Tibial nerve (tissue), 4 donors: ENCODE measurements around the gene PLXDC2. TPM values are rescaled to one million over a fixed set of nuclear protein-coding genes. Genes with fewer than 3 reads are reported as not detected.

ENCODE experiments used
- DNase-seq, 2 donors: peaks; one replicate each; pipeline ENCODE4 v3.0.0-alpha.2; 2019; ENCODE audit warnings: low spot score in 2 of 2
- H3K27ac ChIP-seq, 4 donors: fragments of 200-600 bp; sonication (generic) in 3 of 4; one replicate each; pipeline ENCODE4 v1.5.1; 2017 to 2019; ENCODE audit warnings: mild to moderate bottlenecking in 1 of 4
- H3K27me3 ChIP-seq, 2 donors: fragments of 200-600 bp; sonication (generic) in 1 of 2; one replicate each; pipeline versions ENCODE4 v1.5.1 to v1.6.0; 2017 to 2019
- H3K36me3 ChIP-seq, 3 donors: fragments of 200-600 bp; sonication (generic); one replicate each; pipeline ENCODE4 v1.5.1; 2018 to 2019
- H3K4me1 ChIP-seq, 4 donors: fragments of 200-600 bp; sonication (generic) in 3 of 4; one replicate each; pipeline ENCODE4 v1.5.1; 2017 to 2019
- H3K4me3 ChIP-seq, 4 donors: fragments of 200-600 bp; sonication (generic) in 3 of 4; one replicate each; pipeline ENCODE4 v1.5.1; 2017 to 2019; ENCODE audit warnings: mild to moderate bottlenecking in 1 of 4, moderate library complexity in 1 of 4
- H3K9me3 ChIP-seq, 4 donors: fragments of 200-600 bp; sonication (generic) in 3 of 4; one replicate each; pipeline ENCODE4 v1.5.1; 2017 to 2019
- CTCF ChIP-seq, 5 experiments: fragments of 200-600 bp in 3 of 5; fragments of 450-650 bp in 2 of 5; sonication (generic) in 3 of 5; IDR thresholded peaks; one replicate each; pipeline ENCODE4 v1.5.1; 2016 to 2019; ENCODE audit warnings: antibody characterized with exemption in 5 of 5, mild to moderate bottlenecking in 3 of 5, moderate library complexity in 2 of 5
- EP300 ChIP-seq, 2 donors: sonication (generic); formaldehyde crosslinking; IDR thresholded peaks; one replicate each; pipeline ENCODE4 v1.6.1; 2017; ENCODE audit warnings: antibody characterized with exemption in 2 of 2, mild to moderate bottlenecking in 1 of 2
- POLR2A ChIP-seq, 2 donors: fragments of 450-650 bp; IDR thresholded peaks; one replicate each; pipeline ENCODE4 v1.6.1; 2017; ENCODE audit warnings: antibody characterized with exemption in 2 of 2, mild to moderate bottlenecking in 2 of 2, moderate library complexity in 2 of 2
- WGBS, 2 donors: methylation state at CpG; one replicate each; pipeline ENCODE4 v1.1.5; 2018; 5-methylcytosine and 5-hydroxymethylcytosine counted together
- total RNA-seq, 4 donors: library from RNA; depleted of rRNA; stranded (reverse); fragments of >200 nt; gene quantifications; one replicate each; pipeline ENCODE4 v1.1.0, GENCODE V29; 2016

The PLXDC2 gene
- total RNA-seq, 4 donors from 2014 or later = 55.2 to 79.2 (median 74.5) TPM

- Histone ChIP-seq H3K4me1 (peaks cover 0 to 13% (median 3%) of the 10 kb centered on the region in 4 donors), H3K4me3 (no peak overlapping the region), H3K27me3 (no peaks in the 10 kb centered on the region), H3K27ac (no peak overlapping the region), H3K36me3 (no peaks in the 10 kb centered on the region), H3K9me3 (no peaks in the 10 kb centered on the region)
- WGBS, 2 donors = 57 to 62% methylated on average over 4 of the region's 4 CpGs
- no peak for TF ChIP-seq POLR2A (IDR thresholded peaks at IDR 0.05)
- TF ChIP-seq EP300 (IDR thresholded peaks at IDR 0.05) = no peak
- TF ChIP-seq CTCF (IDR thresholded peaks at IDR 0.05) = no peak
- no peak for DNase-seq
Measured at GRCh38 chr10:19847321-19847720, 31.1 kb downstream of the PLXDC2 start.

DNA sequence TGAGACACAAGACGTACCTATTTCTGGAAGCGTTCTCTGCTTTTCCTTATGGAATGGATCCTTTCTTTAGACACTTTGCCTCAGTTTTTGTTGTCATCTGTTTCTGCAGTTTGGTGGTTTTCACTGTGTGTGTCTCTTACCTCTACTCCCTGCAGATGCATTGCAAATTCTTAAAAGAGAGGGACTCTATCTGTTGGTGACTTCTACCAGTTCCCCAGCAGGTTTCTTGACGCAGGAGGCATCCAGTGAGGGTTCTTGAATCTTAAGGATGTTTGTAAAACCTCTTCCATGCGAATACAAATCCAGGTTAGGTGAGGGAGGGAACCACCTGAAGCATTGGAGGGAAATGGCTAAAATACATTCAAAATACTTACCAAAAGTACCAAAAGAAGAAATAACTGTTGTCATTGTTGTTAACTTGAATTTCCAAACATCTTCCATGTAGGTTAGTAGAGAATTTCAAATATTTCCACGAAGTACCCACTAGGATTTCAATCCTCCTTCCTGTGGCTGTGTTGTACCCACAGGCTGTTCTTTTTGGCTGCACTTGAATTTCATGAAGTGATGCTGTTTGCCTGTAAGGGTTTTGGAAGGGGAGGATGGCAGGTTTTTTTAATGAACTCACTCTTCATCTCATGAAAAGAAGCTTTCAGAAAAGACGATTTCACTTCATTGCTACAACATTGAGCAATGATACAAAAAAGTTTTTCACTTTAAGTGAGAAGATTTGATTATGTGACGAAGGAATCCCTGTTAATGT, 32.2 kb downstream of the PLXDC2 start:
- WGBS, 2 donors = 76 to 81% methylated on average over 7 of the region's 7 CpGs
- Histone ChIP-seq H3K27me3 (no peaks in the 10 kb centered on the region), H3K4me3 (no peak overlapping the region), H3K36me3 (no peaks in the 10 kb centered on the region), H3K27ac (no peak overlapping the region), H3K4me1 (peaks cover 0 to 20% (median 3%) of the 10 kb centered on the region in 4 donors), H3K9me3 (no peaks in the 10 kb centered on the region)
- TF ChIP-seq EP300 (IDR thresholded peaks at IDR 0.05) (no peak), POLR2A (IDR thresholded peaks at IDR 0.05) (no peak), CTCF (IDR thresholded peaks at IDR 0.05) (no peak)
- no peak for DNase-seq

- H3K9me3 ChIP-seq = no peaks in the 10 kb centered on the region
- H3K4me3 ChIP-seq = no peak overlapping the region
- H3K36me3 ChIP-seq = no peaks in the 10 kb centered on the region
- WGBS, 2 donors = 59 to 69% methylated on average over 5 of the region's 5 CpGs
- DNase-seq = no peak
- no peaks in the 10 kb centered on the region for H3K27me3 ChIP-seq
- H3K27ac ChIP-seq = peak overlapping the region in 1 of 4 donors; percentile 8
- TF ChIP-seq EP300 (IDR thresholded peaks at IDR 0.05) (no peak), POLR2A (IDR thresholded peaks at IDR 0.05) (no peak), CTCF (IDR thresholded peaks at IDR 0.05) (no peak)
- H3K4me1 ChIP-seq = peaks cover 0 to 7% (median 0%) of the 10 kb centered on the region in 4 donors
Measured at GRCh38 chr10:19853831-19854230, 37.6 kb downstream of the PLXDC2 start.

DNA sequence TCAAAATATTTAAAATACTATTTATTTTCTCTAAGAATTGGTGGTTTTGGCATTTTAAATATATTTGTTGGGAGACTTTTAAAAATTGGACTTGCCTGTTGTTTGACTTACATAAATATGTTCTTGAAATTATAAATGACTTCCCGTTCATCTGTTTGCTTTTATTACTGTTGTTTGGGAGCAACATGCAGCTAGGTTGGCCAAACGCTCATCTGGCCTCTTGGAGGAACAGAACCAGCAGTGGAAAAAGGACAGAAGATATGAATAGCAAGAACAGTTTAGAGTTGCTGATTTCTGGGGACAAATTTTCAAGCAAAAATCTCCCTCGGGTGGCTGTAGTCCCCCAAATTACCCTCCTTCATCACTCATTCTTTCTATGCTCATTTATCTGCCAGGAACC, 41.6 kb downstream of the PLXDC2 start:
- no peak for DNase-seq
- Histone ChIP-seq H3K9me3 (no peaks in the 10 kb centered on the region), H3K27ac (no peak overlapping the region), H3K27me3 (no peaks in the 10 kb centered on the region), H3K4me1 (peaks cover 0 to 5% (median 2%) of the 10 kb centered on the region in 4 donors), H3K36me3 (no peaks in the 10 kb centered on the region), H3K4me3 (no peak overlapping the region)
- WGBS, 2 donors = 77 to 84% methylated on average over 3 of the region's 3 CpGs
- no peak for TF ChIP-seq EP300 (IDR thresholded peaks at IDR 0.05)
- TF ChIP-seq CTCF (IDR thresholded peaks at IDR 0.05) = no peak
- no peak for TF ChIP-seq POLR2A (IDR thresholded peaks at IDR 0.05)

DNA sequence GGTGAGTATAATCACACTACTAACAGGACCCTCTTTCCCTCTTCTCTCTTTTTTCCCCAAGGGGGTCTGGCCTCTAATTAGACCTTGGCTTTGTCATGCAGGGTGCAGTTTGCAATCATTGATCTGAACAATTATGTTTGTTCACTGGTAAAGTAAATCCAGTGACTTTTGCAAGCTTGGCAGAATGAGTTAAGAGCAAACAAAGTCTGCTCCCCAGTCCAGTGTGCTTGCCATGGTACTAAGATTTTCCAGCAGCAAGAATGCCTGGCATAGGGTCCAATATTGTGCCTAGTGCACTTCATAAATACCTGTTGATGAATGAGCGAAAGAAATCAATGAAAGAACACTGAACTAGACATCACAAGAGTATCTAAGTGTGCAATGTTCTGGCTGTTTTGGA, 43.9 kb downstream of the PLXDC2 start:
- H3K4me3 ChIP-seq = no peak overlapping the region
- H3K36me3 ChIP-seq = no peaks in the 10 kb centered on the region
- H3K27ac ChIP-seq = no peak overlapping the region
- TF ChIP-seq EP300 (IDR thresholded peaks at IDR 0.05) = no peak
- no peak for DNase-seq
- H3K9me3 ChIP-seq = no peaks in the 10 kb centered on the region
- peaks cover 0 to 6% (median 2%) of the 10 kb centered on the region in 4 donors for H3K4me1 ChIP-seq
- no peaks in the 10 kb centered on the region for H3K27me3 ChIP-seq
- WGBS, 2 donors = 92 to 96% methylated on average over 1 of the region's 1 CpG
